Activated B cell treated with CpG ODN at 0.5 μM for 24 hours (primary cell): ENCODE data around the gene TTC7B. TPM values are rescaled to one million over a fixed set of nuclear protein-coding genes. Genes with fewer than 3 reads are reported as not detected.

Source experiments
- ATAC-seq: fragments of 200-7000 bp; cut with Tn5 transposase; one replicate; pipeline ENCODE4 v1.10.0; 2021; ENCODE audit warnings: low read depth, mild to moderate bottlenecking, moderate library complexity
- CTCF ChIA-PET: fragments of 350-600 bp; sonication (Branson Sonifier 250); formaldehyde crosslinking; loops from one replicate; lab custom pipeline; 2021; ENCODE audit warnings: antibody characterized with exemption; lab: Charles Lee
- POLR2A ChIA-PET: fragments of 350-600 bp; sonication (Branson Sonifier 250); formaldehyde crosslinking; loops from one replicate; lab custom pipeline; 2021; ENCODE audit warnings: antibody characterized with exemption; lab: Charles Lee
- DNase-seq: peaks from one replicate; pipeline ENCODE4 v3.0.0; 2022
- H3K27ac Mint-ChIP-seq: one replicate; pipeline ENCODE4 v1.8.0; 2020; ENCODE audit warnings: mixed read lengths
- H3K27me3 Mint-ChIP-seq: one replicate; pipeline ENCODE4 v1.8.0; 2021; ENCODE audit warnings: mixed read lengths
- H3K36me3 Mint-ChIP-seq: one replicate; pipeline ENCODE4 v1.8.0; 2021; ENCODE audit warnings: low read depth, mixed read lengths
- H3K4me1 Mint-ChIP-seq: one replicate; pipeline ENCODE4 v1.8.0; 2021; ENCODE audit warnings: mixed read lengths
- H3K4me3 Mint-ChIP-seq: one replicate; pipeline ENCODE4 v1.8.0; 2020; ENCODE audit warnings: mild to moderate bottlenecking, mixed read lengths
- H3K9me3 Mint-ChIP-seq: one replicate; pipeline ENCODE4 v1.8.0; 2020; ENCODE audit warnings: mixed read lengths
- intact Hi-C: fragments of 100-400 bp; cut with micrococcal nuclease; formaldehyde crosslinking; loops from one replicate; pipeline ENCODE4 v1.15.1; 2024
- total RNA-seq: library from RNA; stranded (reverse); gene quantifications from 2 replicates; pipeline ENCODE4 v1.2.3, GENCODE V29; 2022
- TF ChIP-seq, protein P1 (sequence below): fragments of 200-600 bp; IDR thresholded peaks from one replicate; pipeline ENCODE4 v1.8.0; 2022; ENCODE audit warnings: antibody characterized with exemption, mild to moderate bottlenecking

Gene TTC7B
- total RNA-seq, 1 donor from 2014 or later: 1.9 TPM

DNA sequence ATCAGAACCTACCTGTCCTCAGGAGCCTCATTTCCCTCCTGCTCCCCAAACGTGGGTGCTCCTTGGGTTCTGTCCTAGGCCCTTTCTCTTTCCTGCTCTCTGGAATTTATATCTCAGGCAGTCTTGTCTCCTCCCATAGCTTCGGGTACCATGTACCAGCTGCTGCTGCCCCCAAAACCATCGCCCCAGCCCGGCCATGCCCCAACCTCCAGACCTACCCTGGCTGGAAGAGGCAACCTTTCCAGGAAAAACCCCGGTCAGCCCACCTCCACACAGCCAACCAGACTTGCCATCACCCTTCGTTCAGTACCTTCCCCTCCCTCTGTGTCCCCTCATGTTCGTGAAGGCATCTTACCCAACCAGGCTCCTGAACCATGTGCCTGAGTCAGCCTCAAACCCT is 254.3 kb downstream of the TTC7B start:
- TF ChIP-seq, protein P1, sequence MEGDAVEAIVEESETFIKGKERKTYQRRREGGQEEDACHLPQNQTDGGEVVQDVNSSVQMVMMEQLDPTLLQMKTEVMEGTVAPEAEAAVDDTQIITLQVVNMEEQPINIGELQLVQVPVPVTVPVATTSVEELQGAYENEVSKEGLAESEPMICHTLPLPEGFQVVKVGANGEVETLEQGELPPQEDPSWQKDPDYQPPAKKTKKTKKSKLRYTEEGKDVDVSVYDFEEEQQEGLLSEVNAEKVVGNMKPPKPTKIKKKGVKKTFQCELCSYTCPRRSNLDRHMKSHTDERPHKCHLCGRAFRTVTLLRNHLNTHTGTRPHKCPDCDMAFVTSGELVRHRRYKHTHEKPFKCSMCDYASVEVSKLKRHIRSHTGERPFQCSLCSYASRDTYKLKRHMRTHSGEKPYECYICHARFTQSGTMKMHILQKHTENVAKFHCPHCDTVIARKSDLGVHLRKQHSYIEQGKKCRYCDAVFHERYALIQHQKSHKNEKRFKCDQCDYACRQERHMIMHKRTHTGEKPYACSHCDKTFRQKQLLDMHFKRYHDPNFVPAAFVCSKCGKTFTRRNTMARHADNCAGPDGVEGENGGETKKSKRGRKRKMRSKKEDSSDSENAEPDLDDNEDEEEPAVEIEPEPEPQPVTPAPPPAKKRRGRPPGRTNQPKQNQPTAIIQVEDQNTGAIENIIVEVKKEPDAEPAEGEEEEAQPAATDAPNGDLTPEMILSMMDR: no peak
- ChIA-PET CTCF (no interaction called here), POLR2A (no interaction called here)
- DNase-seq: no peak
- no peaks in the 10 kb centered on the region for H3K4me1 Mint-ChIP-seq
- no peak overlapping the region for H3K4me3 Mint-ChIP-seq
- no peak overlapping the region for H3K27ac Mint-ChIP-seq
- H3K27me3 Mint-ChIP-seq: no peaks in the 10 kb centered on the region
- no peaks in the 10 kb centered on the region for H3K36me3 Mint-ChIP-seq
- no peak for ATAC-seq
- no peaks in the 10 kb centered on the region for H3K9me3 Mint-ChIP-seq
- intact Hi-C loops: no loop called here

DNA sequence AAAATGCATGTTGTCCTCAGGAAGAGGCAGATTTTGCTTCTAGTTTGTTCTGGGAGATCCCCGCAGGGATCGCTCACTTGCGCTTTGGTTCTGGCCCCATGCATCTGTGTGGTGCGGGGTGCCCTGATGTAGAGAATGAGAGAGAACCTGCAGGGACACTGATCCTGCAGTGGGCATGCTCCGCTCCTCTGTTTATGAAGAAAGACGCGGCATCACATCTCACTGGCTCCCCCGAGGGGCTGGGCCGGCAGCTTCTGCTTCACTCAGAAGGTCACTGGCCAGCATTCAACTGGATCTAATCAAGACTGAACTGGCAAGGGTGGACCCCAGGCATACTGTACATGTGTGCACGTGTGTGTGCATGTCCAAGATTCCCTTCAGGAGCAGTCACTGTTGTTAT is 255.2 kb downstream of the TTC7B start:
- DNase-seq (no peak), ATAC-seq (no peak)
- intact Hi-C loops: no loop called here
- ChIA-PET CTCF (no interaction called here), POLR2A (no interaction called here)
- Mint-ChIP-seq H3K27ac (no peak overlapping the region), H3K4me3 (no peak overlapping the region), H3K4me1 (no peaks in the 10 kb centered on the region), H3K9me3 (no peaks in the 10 kb centered on the region), H3K27me3 (no peaks in the 10 kb centered on the region), H3K36me3 (no peaks in the 10 kb centered on the region)
- TF ChIP-seq, protein P1: no peak

DNA sequence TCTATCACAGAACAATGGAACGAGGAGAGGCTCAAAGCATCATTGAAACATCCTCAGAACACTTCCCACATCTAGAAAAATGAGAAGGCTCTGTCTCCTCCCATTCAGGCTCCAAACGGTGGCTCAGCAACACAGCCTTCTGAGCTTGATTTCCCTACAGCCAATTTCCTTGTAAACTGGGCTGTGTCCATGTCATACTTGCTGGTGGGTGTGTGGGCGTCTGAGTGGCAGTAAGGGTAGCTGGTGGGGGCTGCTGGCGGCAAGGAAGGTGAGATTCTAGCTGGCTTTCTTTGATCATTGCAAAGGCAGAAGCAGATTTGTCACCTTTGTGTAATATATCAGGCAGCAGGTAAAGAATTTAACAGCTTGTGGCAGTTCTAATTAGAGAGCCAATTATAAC is 255.7 kb downstream of the TTC7B start:
- Mint-ChIP-seq H3K9me3 (no peaks in the 10 kb centered on the region), H3K27ac (no peak overlapping the region), H3K4me1 (no peaks in the 10 kb centered on the region), H3K4me3 (no peak overlapping the region), H3K27me3 (no peaks in the 10 kb centered on the region), H3K36me3 (no peaks in the 10 kb centered on the region)
- no peak for ATAC-seq
- ChIA-PET CTCF (no interaction called here), POLR2A (no interaction called here)
- DNase-seq: no peak
- intact Hi-C loops: no loop called here
- TF ChIP-seq, protein P1: no peak

DNA sequence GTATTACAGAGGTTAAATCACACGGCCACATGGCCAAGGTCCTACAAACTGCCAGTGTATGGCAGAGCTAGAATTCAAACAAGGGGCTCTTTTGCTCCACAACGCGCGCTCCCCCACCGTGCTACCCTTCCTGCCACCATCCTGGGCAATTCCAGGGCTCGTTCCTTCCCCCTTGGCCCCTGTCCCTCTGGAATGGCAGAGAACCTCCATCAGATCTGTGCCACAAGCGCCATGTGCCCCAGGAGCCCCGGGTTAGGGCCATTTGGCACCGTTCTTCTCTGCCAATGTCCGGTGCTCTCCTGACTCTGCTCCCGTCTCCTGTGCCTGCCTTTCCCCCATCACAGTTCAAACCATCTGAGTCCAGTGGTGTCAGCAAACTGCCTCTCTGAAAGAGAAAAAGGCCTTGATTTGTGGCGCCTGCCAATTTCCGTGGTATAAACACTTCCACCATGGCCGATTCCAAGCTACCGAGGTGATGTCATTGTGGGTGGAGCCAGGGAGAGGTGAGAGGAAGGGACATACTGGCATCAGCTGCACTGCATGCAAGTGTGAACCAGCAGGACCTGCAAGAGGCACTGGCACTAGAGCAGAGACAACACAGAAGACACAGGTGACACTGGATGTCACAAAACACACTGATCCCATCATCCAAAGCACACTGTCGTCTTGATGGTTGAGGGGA is 256.3 kb downstream of the TTC7B start:
- Mint-ChIP-seq H3K4me1 (no peaks in the 10 kb centered on the region), H3K9me3 (no peaks in the 10 kb centered on the region), H3K36me3 (no peaks in the 10 kb centered on the region), H3K27ac (no peak overlapping the region), H3K4me3 (no peak overlapping the region), H3K27me3 (no peaks in the 10 kb centered on the region)
- ATAC-seq (no peak), DNase-seq (no peak)
- intact Hi-C loops: no loop called here
- TF ChIP-seq, protein P1: no peak
- ChIA-PET POLR2A (no interaction called here), CTCF (no interaction called here)

DNA sequence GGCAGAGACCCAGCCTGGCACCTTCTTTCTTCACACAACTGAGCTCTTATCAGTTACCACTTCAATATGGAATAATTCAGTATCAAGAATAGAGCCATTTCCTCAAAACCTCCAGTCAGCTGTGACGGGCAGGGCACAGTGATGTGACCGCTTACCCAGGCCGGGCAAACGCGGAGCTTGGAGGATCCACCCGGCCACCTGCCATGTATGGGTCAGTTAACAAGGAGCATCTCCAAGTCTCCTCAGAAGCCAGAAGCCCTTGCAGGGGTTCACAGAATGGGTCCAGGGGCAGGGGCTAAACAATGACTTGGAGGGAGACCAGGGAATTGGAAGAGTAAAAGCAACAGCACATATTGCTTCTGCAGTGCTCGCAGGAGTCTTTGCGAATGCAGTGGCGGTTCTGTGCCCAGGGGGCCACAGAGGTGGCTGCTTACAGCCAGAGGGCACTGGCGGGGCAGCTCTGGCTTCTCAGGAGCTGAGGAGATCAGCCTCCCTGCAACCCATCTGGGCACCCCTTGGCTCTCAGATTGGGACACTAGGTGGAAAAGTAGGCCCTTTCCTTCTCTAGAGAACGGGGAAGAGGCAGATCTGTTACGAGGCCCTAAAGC is 257.1 kb downstream of the TTC7B start:
- DNase-seq: no peak
- intact Hi-C loops: no loop called here
- CTCF ChIA-PET: no interaction called here

More for the DNA sequence above, 257.1 kb downstream of the TTC7B start:
- TF ChIP-seq, protein P1: no peak
- Mint-ChIP-seq H3K27ac (no peak overlapping the region), H3K36me3 (no peaks in the 10 kb centered on the region), H3K4me1 (no peaks in the 10 kb centered on the region), H3K27me3 (no peaks in the 10 kb centered on the region), H3K4me3 (no peak overlapping the region), H3K9me3 (no peaks in the 10 kb centered on the region)
- no peak for ATAC-seq
- POLR2A ChIA-PET: no interaction called here
